ENCODE data around the gene GID4. TPM values are rescaled to one million over a fixed set of nuclear protein-coding genes. Genes with fewer than 3 reads are reported as not detected.
"Not testable (repeated sequence)": the region's sequence is repeated elsewhere in the genome, so short reads cannot be mapped to it uniquely, and the experiment has no call there.

GID4 gene
- total and polyA plus RNA-seq, 2 of the 4 experiments (the other 2 are of a cell fraction): 3.9 to 5.6 TPM

DNA sequence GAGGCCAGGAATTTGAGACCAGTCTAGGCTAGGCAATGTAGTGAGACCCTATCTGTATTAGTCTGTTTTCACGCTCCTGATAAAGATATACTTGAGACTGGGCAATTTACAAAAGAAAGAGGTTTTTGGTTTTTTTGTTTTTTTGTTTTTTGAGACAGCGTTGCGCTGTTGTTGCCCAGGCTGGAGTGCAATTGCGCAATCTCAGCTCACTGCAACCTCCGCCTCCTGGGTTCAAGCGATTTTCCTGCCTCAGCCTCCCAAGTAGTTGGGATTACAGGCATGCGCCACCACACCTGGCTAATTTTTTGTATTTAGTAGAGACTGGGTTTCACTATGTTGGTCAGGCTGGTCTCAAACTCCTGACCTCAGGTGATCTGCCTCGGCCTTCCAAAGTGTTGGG is 43.3 kb upstream of the GID4 start:
- H4K20me1 ChIP-seq (ENCODE audit: insufficient read depth, low read length); H3K9me3 ChIP-seq (ENCODE audit: control insufficient read depth, insufficient read depth, low read length); H2BK15ac ChIP-seq (ENCODE audit: low read depth, low read length); H3K18ac ChIP-seq (ENCODE audit: low read depth, low read length); BruUV-seq (replicated peaks); in situ Hi-C loops (cut with MboI; ENCODE audit: low sequenced_read_pairs); H2AFZ ChIP-seq (replicated peaks; ENCODE audit: low read length, poor library complexity); ATAC-seq (ENCODE audit: low read depth); H3K23ac ChIP-seq (ENCODE audit: low read depth, low read length); H3K4ac ChIP-seq (ENCODE audit: low read depth, low read length); H3K14ac ChIP-seq (replicated peaks; ENCODE audit: low read depth, low read length); H3K9ac ChIP-seq (ENCODE audit: low read depth, low read length); H3K36me3 ChIP-seq (ENCODE audit: control insufficient read depth, insufficient read depth, low read length); H3K56ac ChIP-seq (ENCODE audit: extremely low read depth, insufficient read depth, low read length); H4K91ac ChIP-seq (ENCODE audit: insufficient read depth, low read depth, low read length); POLR2A ChIA-PET (ENCODE audit: unreplicated experiment); H2AK5ac ChIP-seq (ENCODE audit: low read depth, low read length); H3K4me3 ChIP-seq (ENCODE audit: insufficient read depth, low read depth, low read length); CTCF ChIA-PET; H3K4me1 ChIP-seq (ENCODE audit: control insufficient read depth, insufficient read depth, low read length); H4K5ac ChIP-seq (ENCODE audit: low read depth, low read length); intact Hi-C loops (cut with micrococcal nuclease); H2BK120ac ChIP-seq (ENCODE audit: low read depth, low read length); H3K27ac ChIP-seq (ENCODE audit: insufficient read depth, low read length); H2AK9ac ChIP-seq (replicated peaks; ENCODE audit: low read depth, low read length, poor library complexity); H3K79me1 ChIP-seq (ENCODE audit: low read depth in 1 of 2, low read length in 2 of 2); H3K4me2 ChIP-seq (ENCODE audit: low read depth, low read length); H3K9me1 ChIP-seq (ENCODE audit: insufficient read depth, low read length); dilution Hi-C loops (cut with HindIII; ENCODE audit: low sequenced_read_pairs, unreplicated experiment); DNase-seq; H2BK20ac ChIP-seq (ENCODE audit: low read depth, low read length); H3K27me3 ChIP-seq (ENCODE audit: control insufficient read depth, insufficient read depth, low read length); H2BK5ac ChIP-seq (ENCODE audit: low read depth, low read length, poor library complexity, severe bottlenecking); H4K8ac ChIP-seq (ENCODE audit: low read depth in 2 of 2, low read length in 2 of 2): not testable (repeated sequence)
- TF ChIP-seq CEBPB (IDR thresholded peaks at IDR 0.05; ENCODE audit: low read depth, low read length): peak; percentile 60
- 100% methylated on average over 1 of the region's 8 CpGs; no CpG with 5 or more reads in 1 of the 2 experiments for WGBS, 2 experiments (ENCODE audit: extremely low coverage in 2 of 2, insufficient read length in 1 of 2)

Measured in IMR-90 (cell line).